GM21528 (cell line): ENCODE results near the gene SFT2D1.

Source experiments
- ATAC-seq: cut with Tn5 transposase; IDR thresholded peaks from one replicate; pipeline ENCODE4 v1.9.1; 2021; ENCODE audit warnings: mild to moderate bottlenecking, moderate library complexity; ENCODE audit not compliant: unreplicated experiment, low FRiP score

Gene SFT2D1

GRCh38 chr6:166335378-166336302 is 6.7 kb downstream of the SFT2D1 start:
- no peak for ATAC-seq

GRCh38 chr6:166334878-166335277 is 7.5 kb downstream of the SFT2D1 start:
- ATAC-seq: no peak

DNA sequence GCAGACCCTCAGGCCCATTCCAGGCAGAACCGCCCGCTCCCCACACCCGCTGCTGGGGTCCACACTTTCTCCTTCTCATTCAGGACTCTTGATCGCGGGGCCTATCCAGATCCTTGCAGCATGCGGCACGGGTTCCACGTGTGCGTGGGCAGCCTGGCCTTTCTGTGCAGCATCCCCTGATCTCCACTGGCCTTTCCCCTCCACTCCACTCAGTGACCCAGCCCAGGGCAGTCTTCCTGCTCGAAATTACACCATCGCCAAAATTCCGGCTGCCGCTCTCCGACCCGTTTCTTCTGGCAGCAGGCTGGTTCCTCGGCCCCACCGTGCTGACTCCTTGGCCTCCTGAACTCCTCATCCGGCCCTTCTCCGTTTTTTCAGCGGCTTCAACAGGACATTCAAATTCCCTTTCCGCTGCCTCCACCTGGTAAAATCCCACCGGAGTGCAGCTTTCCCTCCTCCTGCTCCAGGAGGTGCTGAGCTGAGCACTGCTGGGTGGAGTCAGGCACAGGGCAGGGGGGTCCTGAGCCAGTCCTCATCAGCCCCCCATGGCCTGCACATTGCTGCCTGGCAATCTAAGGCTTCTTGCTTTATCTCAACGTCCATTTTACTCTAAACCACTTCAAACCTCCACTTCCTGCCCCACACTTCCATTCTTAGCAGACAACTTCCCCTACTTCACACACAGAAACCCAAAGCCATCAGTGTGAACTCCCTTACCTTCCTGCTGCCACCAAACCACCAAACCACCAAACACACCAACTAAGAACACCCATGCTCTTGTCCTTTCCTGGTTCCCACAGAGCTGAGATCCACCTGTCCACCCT is 9.0 kb downstream of the SFT2D1 start:
- ATAC-seq: peak; percentile 73

DNA sequence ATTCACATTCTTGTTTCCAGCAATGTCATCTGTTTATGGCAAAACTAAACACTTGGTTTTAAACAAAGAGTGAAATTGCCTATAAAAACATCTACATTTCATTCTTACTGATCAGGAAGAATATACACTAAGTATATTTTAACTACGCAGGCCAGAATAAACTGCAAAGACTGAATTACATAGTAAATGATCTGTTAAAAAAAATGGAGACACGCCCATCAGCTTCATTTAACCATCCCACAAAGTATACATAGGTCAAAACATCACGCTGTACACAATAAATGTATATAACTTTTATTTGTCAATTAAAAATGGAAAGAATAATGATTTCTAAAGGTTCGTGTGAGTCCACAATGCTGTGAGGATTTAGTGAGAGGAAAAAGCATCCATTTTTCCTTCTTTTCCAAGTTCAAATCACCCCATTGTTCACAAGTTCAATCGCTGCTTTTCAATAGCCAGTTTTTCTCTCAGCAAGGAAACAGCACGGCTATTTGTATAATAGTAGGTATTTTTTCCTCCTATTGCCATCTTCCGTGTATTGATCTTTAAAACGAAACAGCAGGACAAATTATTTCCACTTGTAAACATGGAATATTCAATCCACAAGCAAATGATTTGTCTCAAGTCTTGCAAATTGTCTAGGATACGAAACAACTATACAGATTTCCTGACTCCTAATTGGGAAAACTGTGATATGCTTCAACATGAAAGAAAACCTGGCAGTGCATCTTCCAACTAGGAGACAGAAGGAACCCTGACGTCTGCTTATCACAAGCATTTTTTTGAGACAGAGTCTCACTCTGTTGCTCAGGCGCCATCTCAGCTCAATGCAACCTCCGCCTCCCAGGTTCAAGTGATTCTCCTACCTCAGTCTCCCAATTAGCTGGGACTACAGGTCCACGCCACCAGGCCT is 10.6 kb downstream of the SFT2D1 start:
- no peak for ATAC-seq

DNA sequence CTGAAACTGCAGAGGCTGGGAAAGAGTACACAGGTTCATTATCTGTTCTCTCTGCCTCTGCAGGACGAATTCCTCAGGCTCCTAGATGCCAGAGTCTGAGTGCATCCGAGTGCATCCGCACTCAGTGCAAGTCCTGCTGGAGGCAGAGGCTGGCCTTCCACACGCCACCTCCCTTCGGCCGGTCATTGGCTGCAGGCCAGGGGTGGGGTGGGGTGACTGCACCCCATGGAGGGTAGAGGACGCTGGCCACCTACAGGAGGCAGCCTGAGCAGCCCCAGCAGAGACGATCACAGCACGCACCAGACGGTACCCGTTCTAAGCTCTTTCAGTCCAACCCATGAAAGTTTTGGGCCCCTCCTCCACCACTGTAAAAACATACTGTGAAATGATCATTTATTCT is 11.7 kb downstream of the SFT2D1 start:
- ATAC-seq: no peak

- peak; percentile 59 for ATAC-seq
Measured at GRCh38 chr6:166325383-166326042, 16.8 kb downstream of the SFT2D1 start.

- ATAC-seq: no peak
Measured at GRCh38 chr6:166323395-166323794, 18.9 kb downstream of the SFT2D1 start.

DNA sequence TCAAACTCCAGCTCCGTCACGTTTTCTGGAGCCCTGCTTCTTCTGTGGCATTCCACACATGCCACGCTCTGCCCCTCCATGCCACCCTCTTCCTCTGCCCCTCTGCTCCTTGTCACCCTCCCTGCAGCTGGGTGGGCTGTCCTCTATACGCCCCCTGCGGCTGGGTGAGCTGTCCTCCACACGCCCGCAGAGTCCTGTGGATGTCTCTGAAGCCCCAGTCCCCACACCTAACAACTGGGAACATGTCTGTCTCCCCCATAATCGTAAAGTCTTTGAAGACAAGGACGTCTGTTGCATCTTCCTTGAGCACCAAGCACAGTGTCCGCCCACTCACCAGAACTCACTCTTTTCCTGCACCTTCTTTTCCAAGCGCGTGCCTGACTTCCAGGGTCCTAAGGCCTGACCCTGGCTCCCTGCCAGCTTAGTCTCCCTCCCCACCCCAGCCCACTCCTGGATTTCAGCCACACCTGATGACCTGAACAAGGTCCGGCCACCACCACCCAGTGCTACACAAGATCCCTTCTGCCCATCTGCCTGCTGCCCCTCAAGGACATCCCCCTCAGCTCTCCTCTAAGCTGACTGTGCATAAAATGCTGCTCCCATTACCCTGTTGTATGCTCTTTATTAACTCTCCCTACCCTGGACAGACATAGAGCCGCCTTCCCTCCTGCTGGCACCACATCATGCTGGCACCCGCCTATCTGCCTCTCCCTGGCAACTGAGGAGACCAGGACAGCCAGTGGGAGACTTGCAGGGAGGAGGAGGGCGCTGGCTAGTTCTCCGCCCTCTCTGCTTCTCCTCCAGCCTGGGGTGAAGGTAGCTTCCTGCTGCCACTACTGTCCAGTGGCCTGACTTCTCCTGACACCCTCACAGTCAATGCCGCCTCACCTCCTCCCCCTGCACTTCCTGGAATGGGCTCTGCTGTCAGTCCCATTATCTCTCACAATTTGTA is 23.4 kb downstream of the SFT2D1 start:
- ATAC-seq: no peak

DNA sequence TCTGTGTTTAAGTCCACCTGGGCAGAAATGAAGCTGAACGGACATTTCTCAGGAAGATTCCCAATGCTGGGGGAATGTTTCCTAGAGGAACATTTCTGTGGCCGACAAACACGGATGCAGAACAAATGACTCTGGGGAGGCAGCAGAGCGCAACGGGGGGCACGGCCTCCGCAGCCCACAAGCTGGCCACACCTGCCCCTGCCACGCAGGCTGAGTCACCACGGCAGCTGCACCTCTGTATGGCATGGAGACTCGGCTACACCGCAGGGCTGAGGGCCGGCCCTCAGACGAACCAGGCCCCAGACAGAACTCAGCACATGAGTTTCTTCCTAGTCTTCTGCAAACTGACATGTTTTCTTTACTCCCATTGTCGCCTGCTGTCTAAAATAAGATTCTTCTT is 24.1 kb downstream of the SFT2D1 start:
- ATAC-seq: no peak

- ATAC-seq: no peak
Measured at GRCh38 chr6:166317261-166318212, 24.8 kb downstream of the SFT2D1 start.

- ATAC-seq: no peak
Measured at GRCh38 chr6:166315436-166315835, 26.9 kb downstream of the SFT2D1 start.

GRCh38 chr6:166314454-166314853 is 27.9 kb downstream of the SFT2D1 start:
- no peak for ATAC-seq

GRCh38 chr6:166313255-166314070 is 28.9 kb downstream of the SFT2D1 start:
- peak; percentile 57 for ATAC-seq

DNA sequence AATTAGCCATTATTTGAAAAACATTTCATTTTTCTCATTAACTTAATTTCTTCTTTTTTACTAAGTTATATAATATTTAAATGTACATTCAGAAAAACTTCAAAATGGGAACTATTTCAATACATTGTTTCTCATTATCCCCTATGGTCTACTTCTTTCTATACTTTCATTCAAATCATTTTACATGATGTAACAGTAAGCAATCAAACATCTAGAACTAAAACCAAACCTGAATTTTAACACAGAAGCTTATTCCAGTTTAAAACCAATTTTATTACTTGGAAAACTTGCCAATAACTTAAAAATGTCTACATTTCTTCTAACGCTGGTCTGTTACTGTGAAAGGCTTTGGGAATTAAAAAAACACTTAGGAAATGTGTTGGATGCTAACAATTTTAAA is 29.5 kb downstream of the SFT2D1 start:
- ATAC-seq: no peak

DNA sequence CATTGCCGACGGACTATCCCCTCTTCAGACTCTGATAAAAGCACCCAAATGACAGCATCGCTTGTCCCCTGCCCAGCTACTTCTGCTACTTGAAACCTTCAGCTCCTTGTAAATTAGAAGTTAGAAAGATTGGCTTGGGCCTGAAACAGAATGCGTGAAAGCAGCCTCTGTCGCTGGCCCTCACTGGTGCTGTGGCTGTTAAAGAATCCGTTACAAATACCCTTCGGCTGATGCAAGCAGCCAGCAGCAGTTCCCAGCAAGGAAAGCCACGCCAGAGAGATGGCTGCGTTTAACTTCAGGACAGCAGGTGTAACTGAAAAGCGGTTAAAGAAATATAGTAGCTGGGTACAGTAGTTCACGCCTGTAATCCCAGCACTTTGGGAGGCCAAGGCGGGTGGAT is 31.7 kb downstream of the SFT2D1 start:
- ATAC-seq: no peak

DNA sequence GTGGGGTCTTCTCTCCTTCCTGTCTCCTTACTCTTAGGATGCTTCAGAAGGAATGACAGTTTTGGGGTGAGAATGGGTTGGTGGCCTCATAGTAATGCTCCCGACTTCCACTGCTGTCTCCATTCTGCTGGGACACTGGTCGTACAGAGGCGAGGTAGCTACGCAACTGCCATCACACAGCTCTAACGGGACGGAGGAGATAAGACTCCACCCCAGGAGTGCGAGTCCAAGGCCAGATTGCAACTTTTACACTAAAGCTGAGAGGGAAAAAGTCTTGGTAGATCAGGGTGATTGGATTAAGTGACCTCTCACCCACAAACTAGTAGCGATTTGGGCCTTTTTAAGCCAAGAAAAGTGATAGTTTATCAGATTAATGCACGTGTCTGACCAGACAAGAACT is 32.4 kb downstream of the SFT2D1 start:
- ATAC-seq: no peak
